ENCODE data around the gene FOXR2.

The FOXR2 gene

GRCh38 chrX:55623100-55623499, at the start of gene FOXR2:
TSS of gene FOXR2 (plus strand) at chrX:55623400. CDS start at chrX:55623712, 312 bp downstream.
- no peak for DNase-seq (ENCODE audit: low read depth)

- no peak for DNase-seq (ENCODE audit: low read depth)
Measured at GRCh38 chrX:55579115-55579514, 44.1 kb upstream of the FOXR2 start.

GRCh38 chrX:55582447-55582846, 40.8 kb upstream of the FOXR2 start:
- no peak for DNase-seq (ENCODE audit: low read depth)

- DNase-seq (ENCODE audit: low read depth) = no peak
Measured at GRCh38 chrX:55593296-55593695, 29.9 kb upstream of the FOXR2 start.

- no peak for DNase-seq (ENCODE audit: low read depth)
Measured at GRCh38 chrX:55593756-55594257, 29.4 kb upstream of the FOXR2 start.

- DNase-seq (ENCODE audit: low read depth) = no peak
Measured at GRCh38 chrX:55598333-55598732, 24.9 kb upstream of the FOXR2 start.

GRCh38 chrX:55619547-55619946, 3.7 kb upstream of the FOXR2 start:
- DNase-seq (ENCODE audit: low read depth) = no peak

- no peak for DNase-seq (ENCODE audit: low read depth)
Measured at GRCh38 chrX:55624403-55624802, 1.2 kb downstream of the FOXR2 start.

GRCh38 chrX:55636109-55636508, 12.9 kb downstream of the FOXR2 start:
- DNase-seq (ENCODE audit: low read depth) = no peak

GRCh38 chrX:55638933-55639332, 15.7 kb downstream of the FOXR2 start:
- no peak for DNase-seq (ENCODE audit: low read depth)

- DNase-seq (ENCODE audit: low read depth) = no peak
Measured at GRCh38 chrX:55640854-55641253, 17.7 kb downstream of the FOXR2 start.

GRCh38 chrX:55648434-55648833, 25.2 kb downstream of the FOXR2 start:
- DNase-seq (ENCODE audit: low read depth) = no peak

- no peak for DNase-seq (ENCODE audit: low read depth)
Measured at GRCh38 chrX:55659931-55660330, 36.7 kb downstream of the FOXR2 start.

GRCh38 chrX:55663584-55663983, 40.4 kb downstream of the FOXR2 start:
- DNase-seq (ENCODE audit: low read depth) = no peak

GRCh38 chrX:55668084-55668483, 44.9 kb downstream of the FOXR2 start:
- DNase-seq (ENCODE audit: low read depth) = no peak

Data from GM04503 (cell line).